HEK293T (cell line): ENCODE results near the gene RCL1.

Source experiments
- ARNT ChIP-seq: fragments of 450-650 bp; IDR thresholded peaks from 2 replicates; pipeline ENCODE4 v1.6.1; 2017; ENCODE audit warnings: mild to moderate bottlenecking
- FOXK2 ChIP-seq: fragments of 450-650 bp; IDR thresholded peaks from 2 replicates; pipeline ENCODE4 v1.6.1; 2016; ENCODE audit warnings: mild to moderate bottlenecking
- SP1 ChIP-seq: fragments of 450-650 bp; IDR thresholded peaks from 2 replicates; pipeline ENCODE4 v1.6.1; 2017
- ZNF384 ChIP-seq: fragments of 450-650 bp; IDR thresholded peaks from 2 replicates; pipeline ENCODE4 v1.6.1; 2016

DNA sequence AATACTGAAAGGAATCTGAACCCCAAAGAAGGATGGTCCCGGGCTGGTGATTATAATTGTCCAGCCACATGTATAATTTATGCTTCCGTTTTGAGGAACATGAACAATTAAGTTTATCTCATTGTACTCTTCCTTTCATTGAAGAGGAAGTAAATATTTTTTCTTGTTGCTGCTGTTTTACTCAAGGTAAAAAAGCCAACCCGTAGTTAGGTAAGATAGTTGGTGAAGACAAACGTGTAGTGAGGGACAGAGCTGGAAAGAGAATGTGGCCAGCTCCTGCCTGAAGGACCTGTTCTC, 5.1 kb downstream of the RCL1 start:
- TF ChIP-seq FOXK2 (no peak), ARNT (no peak), SP1 (no peak), ZNF384 (no peak)
